Fibroblast of pulmonary artery (primary cell): Measurements from ENCODE around the gene HOXC13.

Source experiments
- DNase-seq: peaks from one replicate; pipeline ENCODE4 v3.0.0-alpha.2; 2010; ENCODE audit warnings: low read depth
- H3K4me3 ChIP-seq: replicated peaks from 2 replicates; pipeline ENCODE4 v1.5.1; 2011; ENCODE audit warnings: low read depth, mild to moderate bottlenecking, control low read depth, low read length, moderate library complexity
- TF ChIP-seq, protein P1 (sequence below): IDR thresholded peaks from 2 replicates; pipeline ENCODE4 v1.5.1; 2011; ENCODE audit warnings: mild to moderate bottlenecking, control low read depth, low read length, inconsistent platforms; ENCODE audit errors: missing control alignments

The HOXC13 gene

DNA sequence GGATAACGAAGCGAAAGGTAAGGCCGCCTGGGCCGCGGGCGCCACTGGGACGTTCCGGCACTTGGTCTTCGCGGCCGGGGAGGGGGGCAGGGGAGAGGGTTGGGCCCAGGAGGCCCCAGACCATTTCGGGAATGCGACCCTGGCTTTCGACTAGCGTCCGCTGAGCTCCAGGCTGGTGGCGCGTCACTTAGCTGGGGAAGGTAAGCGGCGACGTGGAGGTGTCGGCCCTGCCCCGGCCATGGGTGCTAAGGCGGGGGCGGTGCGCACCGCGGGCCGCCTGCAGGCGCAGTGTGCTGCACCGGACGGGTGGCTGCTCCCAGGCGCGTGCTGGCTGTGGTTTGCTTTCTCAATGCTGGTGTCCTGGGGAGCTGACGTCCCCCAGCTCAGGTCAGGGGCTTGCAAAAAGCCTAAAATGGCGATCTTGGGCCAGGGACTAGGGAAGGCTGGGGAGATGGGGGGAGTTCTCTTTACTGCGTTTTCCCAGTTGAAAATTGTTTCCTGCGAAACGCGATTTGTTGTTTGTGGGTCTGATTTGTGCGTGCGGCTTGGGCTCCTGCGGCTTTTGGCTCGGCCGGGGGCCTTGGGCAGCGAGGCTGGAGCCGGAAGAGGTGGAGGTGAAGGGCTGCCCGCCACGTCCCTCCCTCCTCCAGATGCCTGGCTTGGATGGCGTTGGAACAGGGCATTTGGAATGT, 47.5 kb downstream of the HOXC13 start:
- TF ChIP-seq, protein P1, sequence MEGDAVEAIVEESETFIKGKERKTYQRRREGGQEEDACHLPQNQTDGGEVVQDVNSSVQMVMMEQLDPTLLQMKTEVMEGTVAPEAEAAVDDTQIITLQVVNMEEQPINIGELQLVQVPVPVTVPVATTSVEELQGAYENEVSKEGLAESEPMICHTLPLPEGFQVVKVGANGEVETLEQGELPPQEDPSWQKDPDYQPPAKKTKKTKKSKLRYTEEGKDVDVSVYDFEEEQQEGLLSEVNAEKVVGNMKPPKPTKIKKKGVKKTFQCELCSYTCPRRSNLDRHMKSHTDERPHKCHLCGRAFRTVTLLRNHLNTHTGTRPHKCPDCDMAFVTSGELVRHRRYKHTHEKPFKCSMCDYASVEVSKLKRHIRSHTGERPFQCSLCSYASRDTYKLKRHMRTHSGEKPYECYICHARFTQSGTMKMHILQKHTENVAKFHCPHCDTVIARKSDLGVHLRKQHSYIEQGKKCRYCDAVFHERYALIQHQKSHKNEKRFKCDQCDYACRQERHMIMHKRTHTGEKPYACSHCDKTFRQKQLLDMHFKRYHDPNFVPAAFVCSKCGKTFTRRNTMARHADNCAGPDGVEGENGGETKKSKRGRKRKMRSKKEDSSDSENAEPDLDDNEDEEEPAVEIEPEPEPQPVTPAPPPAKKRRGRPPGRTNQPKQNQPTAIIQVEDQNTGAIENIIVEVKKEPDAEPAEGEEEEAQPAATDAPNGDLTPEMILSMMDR, result no peak
- no peak for DNase-seq
- H3K4me3 ChIP-seq, result no peak overlapping the region

DNA sequence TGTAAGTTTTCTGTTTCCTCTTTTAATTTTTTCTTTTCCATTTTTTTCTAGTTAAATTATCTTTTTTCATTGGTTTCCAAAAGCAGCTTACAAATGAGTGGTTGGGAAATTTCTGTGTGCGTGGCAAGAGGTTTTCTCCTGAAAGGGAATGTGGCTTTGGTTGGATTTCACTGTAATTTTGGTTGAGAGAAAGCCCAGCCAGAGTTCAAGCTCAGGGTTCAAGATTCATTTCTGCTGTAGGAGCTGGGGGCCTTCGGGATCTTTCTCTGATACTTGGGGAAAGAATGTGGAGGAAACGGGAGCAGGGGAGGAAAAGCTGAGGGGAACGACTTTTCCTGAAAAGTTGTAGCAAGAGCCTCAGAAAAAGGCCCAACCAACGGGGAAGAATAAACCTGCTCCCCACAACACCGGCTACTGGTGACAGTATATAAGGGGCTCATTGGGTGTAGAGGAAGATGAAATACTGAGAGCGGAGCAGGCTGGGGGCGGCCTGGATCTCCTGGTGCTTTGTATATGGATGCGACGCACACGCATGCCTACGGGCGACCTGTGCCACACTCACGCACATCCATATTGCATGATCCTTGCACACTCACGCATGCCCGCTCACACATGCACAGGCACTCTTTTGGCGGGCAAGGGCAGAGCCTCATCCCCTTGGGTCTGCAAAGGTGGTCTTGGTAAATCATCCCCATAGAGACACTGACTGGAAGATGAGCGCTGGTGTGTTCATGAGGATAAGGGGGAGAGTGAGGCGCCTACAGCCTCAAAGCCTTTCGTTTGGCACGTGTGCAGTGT, 48.3 kb downstream of the HOXC13 start:
- H3K4me3 ChIP-seq, result no peak overlapping the region
- DNase-seq, result no peak
- TF ChIP-seq, protein P1, result no peak

- DNase-seq, result no peak
- no peak overlapping the region for H3K4me3 ChIP-seq
- TF ChIP-seq, protein P1, result no peak
Measured at GRCh38 chr12:53987787-53988230, 49.2 kb downstream of the HOXC13 start.

DNA sequence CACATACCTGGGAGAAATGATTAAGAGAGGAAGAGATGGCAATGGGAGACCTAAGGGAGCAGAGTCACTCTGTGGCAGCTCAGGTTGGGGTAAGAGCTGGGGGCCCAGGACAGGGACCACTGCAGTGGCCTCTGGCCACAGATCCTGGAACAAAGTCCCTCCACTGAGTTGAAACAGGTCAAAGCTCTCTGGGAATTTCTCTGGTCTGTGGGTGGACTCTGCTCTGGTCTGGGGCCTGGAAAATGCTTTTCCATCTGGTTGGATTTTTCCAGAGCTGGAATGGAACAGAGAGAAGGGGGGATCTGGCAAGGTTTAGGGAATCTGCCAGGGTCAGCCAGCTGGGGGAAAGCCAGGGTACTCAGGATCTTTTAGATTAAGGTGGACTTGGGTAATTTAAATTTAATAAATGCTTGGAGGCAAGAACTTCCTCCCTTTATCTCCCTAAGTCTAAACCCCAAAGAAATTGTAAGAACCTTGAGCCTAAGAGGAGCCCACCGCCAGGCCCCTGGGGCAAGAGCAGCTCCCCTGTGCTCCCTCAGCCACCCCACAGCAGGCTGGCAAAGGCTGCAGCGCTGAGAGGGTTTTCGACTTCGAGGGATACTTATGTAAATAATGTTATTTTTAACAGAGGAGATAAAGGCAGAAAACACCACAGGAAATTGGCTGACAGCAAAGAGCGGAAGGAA, 50.1 kb downstream of the HOXC13 start:
- no peak overlapping the region for H3K4me3 ChIP-seq
- TF ChIP-seq, protein P1, result no peak
- no peak for DNase-seq

DNA sequence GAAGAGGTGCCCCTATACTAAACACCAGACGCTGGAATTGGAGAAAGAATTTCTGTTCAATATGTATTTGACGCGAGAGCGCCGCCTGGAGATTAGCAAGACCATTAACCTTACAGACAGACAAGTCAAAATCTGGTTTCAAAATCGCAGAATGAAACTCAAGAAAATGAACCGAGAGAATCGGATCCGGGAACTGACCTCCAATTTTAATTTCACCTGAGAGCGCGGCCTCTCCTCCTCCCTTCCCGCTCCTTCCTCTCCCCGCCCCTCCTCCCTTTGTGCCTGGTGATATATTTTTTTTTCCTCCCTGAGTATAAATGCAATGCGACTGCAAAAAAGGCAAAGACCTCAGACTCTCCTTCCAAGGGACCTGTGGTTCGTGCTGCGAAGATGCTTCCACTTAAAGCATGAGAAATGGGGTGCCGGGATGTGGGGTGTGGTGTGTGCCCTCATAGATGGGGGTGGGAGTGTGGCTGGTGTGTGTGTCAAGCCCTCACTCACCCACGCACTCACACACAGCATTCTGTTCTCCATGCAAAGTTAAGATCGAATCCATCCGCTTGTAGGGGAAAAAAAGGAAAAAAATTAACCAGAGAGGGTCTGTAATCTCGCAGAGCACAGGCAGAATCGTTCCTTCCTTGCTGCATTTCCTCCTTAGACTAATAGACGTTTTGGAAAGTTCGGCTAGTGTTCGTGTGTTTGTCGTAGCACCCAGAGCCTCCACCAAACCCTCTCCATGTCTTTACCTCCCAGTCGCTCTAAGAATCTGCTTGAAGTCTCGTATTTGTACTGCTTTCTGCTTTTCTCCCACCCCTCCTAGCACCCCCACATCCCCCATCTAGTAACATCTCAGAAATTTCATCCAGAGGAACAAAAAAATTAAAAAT, 50.8 kb downstream of the HOXC13 start:
- H3K4me3 ChIP-seq, result no peak overlapping the region
- TF ChIP-seq, protein P1, result peak; percentile 55
- DNase-seq, result peak; percentile 40
